ENCODE measurements around the gene CCDC197.

DNA sequence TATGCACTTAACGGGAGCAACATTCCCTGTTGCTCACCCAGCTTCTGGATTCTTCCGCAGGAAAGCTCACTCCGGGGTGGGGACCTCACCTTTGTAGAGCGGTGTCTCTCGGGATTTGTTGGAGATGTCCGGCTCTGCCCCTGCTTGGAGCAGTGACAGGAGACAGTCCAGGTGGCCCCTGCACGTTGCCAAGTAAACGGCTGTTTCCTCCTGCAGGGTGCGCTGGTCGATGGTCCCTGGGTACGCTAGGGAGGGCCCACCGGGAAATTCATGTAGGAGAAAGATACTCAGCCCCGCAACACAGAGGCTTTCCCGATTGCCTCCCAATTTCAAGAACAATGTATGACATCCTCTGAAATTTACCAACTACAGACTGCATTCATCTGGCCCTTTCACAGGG lies 43.8 kb upstream of the CCDC197 start:
- TF ChIP-seq, protein P1, sequence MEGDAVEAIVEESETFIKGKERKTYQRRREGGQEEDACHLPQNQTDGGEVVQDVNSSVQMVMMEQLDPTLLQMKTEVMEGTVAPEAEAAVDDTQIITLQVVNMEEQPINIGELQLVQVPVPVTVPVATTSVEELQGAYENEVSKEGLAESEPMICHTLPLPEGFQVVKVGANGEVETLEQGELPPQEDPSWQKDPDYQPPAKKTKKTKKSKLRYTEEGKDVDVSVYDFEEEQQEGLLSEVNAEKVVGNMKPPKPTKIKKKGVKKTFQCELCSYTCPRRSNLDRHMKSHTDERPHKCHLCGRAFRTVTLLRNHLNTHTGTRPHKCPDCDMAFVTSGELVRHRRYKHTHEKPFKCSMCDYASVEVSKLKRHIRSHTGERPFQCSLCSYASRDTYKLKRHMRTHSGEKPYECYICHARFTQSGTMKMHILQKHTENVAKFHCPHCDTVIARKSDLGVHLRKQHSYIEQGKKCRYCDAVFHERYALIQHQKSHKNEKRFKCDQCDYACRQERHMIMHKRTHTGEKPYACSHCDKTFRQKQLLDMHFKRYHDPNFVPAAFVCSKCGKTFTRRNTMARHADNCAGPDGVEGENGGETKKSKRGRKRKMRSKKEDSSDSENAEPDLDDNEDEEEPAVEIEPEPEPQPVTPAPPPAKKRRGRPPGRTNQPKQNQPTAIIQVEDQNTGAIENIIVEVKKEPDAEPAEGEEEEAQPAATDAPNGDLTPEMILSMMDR (IDR thresholded peaks at IDR 0.05; ENCODE audit: borderline replicate concordance, extremely low read depth, low read length, poor library complexity, severe bottlenecking) = no peak
- TF ChIP-seq EZH2 (IDR thresholded peaks at IDR 0.05; ENCODE audit: borderline replicate concordance, low read depth, low read length, severe bottlenecking) = no peak

Measured in DND-41 (cell line).